ENCODE measurements around the gene RAD51AP2. TPM values are rescaled to one million over a fixed set of nuclear protein-coding genes. Genes with fewer than 3 reads are reported as not detected.

RAD51AP2 gene
- total and polyA plus RNA-seq, 2 of the 8 experiments (the other 6 are each of a cell fraction or from before 2014, with no cell fraction given): 0.02 to 0.20 TPM

- no peak for TF ChIP-seq SIX5 (IDR thresholded peaks at IDR 0.05; ENCODE audit: low read depth, low read length)
- peak in 1 of 2 experiments; percentile 2; a peak in 1 of 4 replicates for TF ChIP-seq SIN3A (conservative IDR thresholded peaks at IDR 0.05 in 1 of 2, IDR thresholded peaks at IDR 0.05 in 1 of 2; ENCODE audit: low read depth in 1 of 2, low read length in 2 of 2)
- TF ChIP-seq EP300 (IDR thresholded peaks at IDR 0.05; ENCODE audit: borderline replicate concordance in 1 of 2, low read depth in 2 of 2, low read length in 2 of 2): 0 out of 3 replicates have a peak, but pooled peaks of 1 of the 2 experiments have one; percentile 27
- TF ChIP-seq HDAC6 (IDR thresholded peaks at IDR 0.05; ENCODE audit: low read depth, low read length): no peak
- TF ChIP-seq RBBP5 (IDR thresholded peaks at IDR 0.05; ENCODE audit: borderline replicate concordance, low read depth, low read length): peak; percentile 81; the same call in 1 of the 2 replicates
- peak; percentile 57; the same call in 1 of the 2 replicates for TF ChIP-seq CHD2 (IDR thresholded peaks at IDR 0.05; ENCODE audit: low read length)
- TF ChIP-seq GTF2F1 (IDR thresholded peaks at IDR 0.05; ENCODE audit: borderline replicate concordance, low read depth, low read length): no peak
- 0 out of 2 replicates have a peak, but pooled peaks have one; percentile 3 for TF ChIP-seq TEAD4 (IDR thresholded peaks at IDR 0.05; ENCODE audit: low read depth, low read length)
- peak; percentile 71; the same call in 1 of the 2 replicates for TF ChIP-seq YY1 (IDR thresholded peaks at IDR 0.05; ENCODE audit: low read depth, low read length)
- peak; percentile 70 for TF ChIP-seq TAF1 (IDR thresholded peaks at IDR 0.05; ENCODE audit: low read depth, low read length)
- peak in 1 of 3 experiments; percentile 5; a peak in 1 of 4 replicates for TF ChIP-seq CTCF (IDR thresholded peaks at IDR 0.05; ENCODE audit: control extremely low read depth in 1 of 3, insufficient read depth in 1 of 3, low read depth in 1 of 3, low read length in 3 of 3)
- TF ChIP-seq E2F6 (IDR thresholded peaks at IDR 0.05): peak; percentile 82
- peak; percentile 38 to 59 for TF ChIP-seq POLR2A (IDR thresholded peaks at IDR 0.05; ENCODE audit: control extremely low read depth in 1 of 2, low read depth in 2 of 2, low read length in 2 of 2)
- peak; percentile 6 to 13; a peak in 1 of 4 replicates for TF ChIP-seq RAD21 (IDR thresholded peaks at IDR 0.05 in 1 of 2, conservative IDR thresholded peaks at IDR 0.05 in 1 of 2; ENCODE audit: low read depth in 2 of 2, low read length in 2 of 2)
- TF ChIP-seq POU5F1 (IDR thresholded peaks at IDR 0.05; ENCODE audit: low read depth, low read length): 0 out of 2 replicates have a peak, but pooled peaks have one; percentile 25
- no peak for TF ChIP-seq ZNF274 (IDR thresholded peaks at IDR 0.05; ENCODE audit: borderline replicate concordance, extremely low read depth, low read length)
- TF ChIP-seq KDM4A (IDR thresholded peaks at IDR 0.05; ENCODE audit: low read depth, low read length, severe bottlenecking): peak; percentile 27
- peak; percentile 75 for TF ChIP-seq TAF7 (optimal IDR thresholded peaks at IDR 0.05; ENCODE audit: borderline replicate concordance, low read depth, low read length)
- TF ChIP-seq CREB1 (IDR thresholded peaks at IDR 0.05): no peak
- TF ChIP-seq EGR1 (IDR thresholded peaks at IDR 0.05; ENCODE audit: borderline replicate concordance, low read depth, low read length): peak; percentile 62; the same call in 1 of the 2 replicates
Observed at GRCh38 chr2:17538844-17539554, 20.8 kb upstream of the RAD51AP2 start (continued).

Data from H1 (cell line).